PC-3 (cell line): ENCODE data around the gene BCAS1. TPM values are rescaled to one million over a fixed set of nuclear protein-coding genes. Genes with fewer than 3 reads are reported as not detected.

Source experiments
- ATAC-seq: fragments of 200-7000 bp; cut with Tn5 transposase; 2 replicates; pipeline ENCODE4 v1.9.1; 2020; ENCODE audit warnings: mild to moderate bottlenecking, moderate library complexity
- BruUV-seq: library from RNA; stranded (reverse); fragments of 400-500 nt; replicated peaks from 2 replicates; lab custom pipeline; 2021; lab: Mats Ljungman, UMichigan
- CTCF ChIA-PET: fragments of 300-600 bp; sonication (Branson Sonifier 250); formaldehyde crosslinking; loops from one replicate; lab custom pipeline; 2022; ENCODE audit warnings: antibody characterized with exemption; lab: Charles Lee
- POLR2A ChIA-PET: fragments of 300-600 bp; sonication (Branson Sonifier 250); formaldehyde crosslinking; loops from one replicate; lab custom pipeline; 2022; ENCODE audit warnings: antibody characterized with exemption; ENCODE audit not compliant: unreplicated experiment; lab: Charles Lee
- DNase-seq: peaks from one replicate; pipeline ENCODE4 v3.0.0-alpha.2; 2015
- H2AFZ ChIP-seq: fragments of 300-600 bp; sonication (generic); 2 replicates; pipeline ENCODE4 v1.6.0; 2016; ENCODE audit warnings: antibody characterized with exemption, low read length
- H3F3A ChIP-seq: fragments of 300-600 bp; sonication (generic); one replicate; pipeline ENCODE4 v1.6.0; 2017; ENCODE audit warnings: antibody characterized with exemption, low read length, control low read depth, mild to moderate bottlenecking; ENCODE audit not compliant: unreplicated experiment
- H3K27ac ChIP-seq: fragments of 300-600 bp; sonication (generic); 2 replicates; pipeline ENCODE4 v1.5.1; 2016; ENCODE audit warnings: mild to moderate bottlenecking, low read length
- H3K27me3 ChIP-seq: fragments of 300-600 bp; sonication (generic); 2 replicates; pipeline ENCODE4 v1.6.1; 2016; ENCODE audit warnings: low read length, mixed read lengths
- H3K36me3 ChIP-seq: fragments of 300-600 bp; sonication (generic); 2 replicates; pipeline ENCODE4 v1.6.1; 2016; ENCODE audit warnings: low read depth, mixed run types, low read length, mixed read lengths
- H3K4me1 ChIP-seq: fragments of 300-600 bp; sonication (generic); 2 replicates; pipeline ENCODE4 v1.5.1; 2016; ENCODE audit warnings: low read length; ENCODE audit not compliant: insufficient read depth
- H3K4me2 ChIP-seq: fragments of 300-600 bp; sonication (generic); 2 replicates; pipeline ENCODE4 v1.6.0; 2016; ENCODE audit warnings: low read length
- H3K4me3 ChIP-seq: fragments of 300-600 bp; sonication (generic); 2 replicates; pipeline ENCODE4 v1.5.1; 2016; ENCODE audit warnings: mild to moderate bottlenecking, low read length, mixed read lengths
- H3K79me2 ChIP-seq: fragments of 300-600 bp; sonication (generic); 2 replicates; pipeline ENCODE4 v1.6.1; 2017; ENCODE audit warnings: low read length, mixed read lengths
- H3K9ac ChIP-seq: fragments of 300-600 bp; sonication (generic); 2 replicates; pipeline ENCODE4 v1.6.0; 2016; ENCODE audit warnings: mild to moderate bottlenecking, low read length
- H3K9me2 ChIP-seq: fragments of 300-600 bp; sonication (generic); replicated peaks from 2 replicates; pipeline ENCODE4 v1.6.1; 2016; ENCODE audit warnings: mixed run types, low read length, mixed read lengths
- H3K9me3 ChIP-seq: fragments of 300-600 bp; sonication (generic); 2 replicates; pipeline ENCODE4 v1.6.1; 2016; ENCODE audit warnings: low read length, mixed read lengths
- H4K20me1 ChIP-seq: fragments of 300-600 bp; sonication (generic); 2 replicates; pipeline ENCODE4 v1.6.1; 2016; ENCODE audit warnings: low read length, mixed read lengths
- CTCF ChIP-seq: fragments of 300-600 bp; sonication (generic); conservative IDR thresholded peaks from 2 replicates; pipeline ENCODE4 v1.5.1; 2017; ENCODE audit warnings: antibody characterized with exemption, low read depth, mild to moderate bottlenecking, low read length
- EZH2 ChIP-seq: fragments of 300-600 bp; sonication (generic); IDR thresholded peaks from one replicate; pipeline ENCODE4 v1.6.1; 2017; ENCODE audit warnings: antibody characterized with exemption, mild to moderate bottlenecking, low read length; ENCODE audit not compliant: unreplicated experiment
- EZH2phosphoT487 ChIP-seq: fragments of 300-600 bp; sonication (generic); IDR thresholded peaks from 2 replicates; pipeline ENCODE4 v1.6.1; 2018; ENCODE audit warnings: mild to moderate bottlenecking, antibody characterized with exemption, low read length, borderline replicate concordance
- intact Hi-C: fragments of 100-400 bp; cut with micrococcal nuclease; formaldehyde crosslinking; loops from 2 replicates; pipeline ENCODE4 v1.9.0; 2023
- total RNA-seq: library from RNA; depleted of rRNA; stranded (reverse); fragments of >200 nt; gene quantifications from 2 replicates; pipeline ENCODE4 v1.2.3, GENCODE V29; 2014

BCAS1 gene
- total RNA-seq, 1 experiment from 2014 or later: 0.18 TPM

DNA sequence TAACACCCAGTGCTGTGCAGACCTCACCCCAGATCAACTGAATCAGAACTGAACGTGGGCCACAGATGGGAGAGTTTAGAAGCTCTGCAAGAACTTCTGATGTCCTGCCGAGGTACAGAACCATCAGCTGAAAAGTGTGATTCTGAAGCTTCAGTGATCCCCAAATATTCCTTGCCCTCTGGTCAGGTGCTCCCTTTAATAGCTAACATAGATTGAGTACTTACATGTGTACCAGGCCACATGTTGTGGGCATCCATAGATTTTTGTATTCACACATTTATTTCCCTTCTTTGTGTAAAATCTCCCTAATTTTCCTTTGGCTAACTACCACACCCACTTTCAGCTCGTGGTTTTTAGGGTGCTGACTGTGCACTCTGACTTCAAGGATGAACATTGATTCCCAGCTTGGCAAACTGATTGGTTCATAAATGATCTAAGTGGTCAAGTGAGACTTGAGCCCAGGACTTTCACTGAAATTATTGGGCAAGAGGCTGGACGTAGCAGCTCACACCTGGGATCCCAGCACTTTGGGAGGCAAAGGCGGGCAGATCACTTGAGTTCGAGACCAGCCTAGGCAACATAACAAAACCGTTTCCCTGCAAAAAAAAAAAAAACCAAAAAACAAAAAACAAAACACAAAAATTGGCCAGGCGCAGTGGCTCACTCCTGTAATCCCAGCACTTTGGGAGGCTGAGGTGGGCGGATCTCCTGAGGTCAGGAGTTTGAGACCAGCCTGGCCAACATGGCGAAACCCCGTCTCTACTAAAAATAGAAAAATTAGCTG, 162.2 kb downstream of the BCAS1 start:
- no peak for ATAC-seq
- intact Hi-C loops: loop anchor here (1.0 to 2.0 kb wide), 3 partner anchors 9 to 79 kb away; no protein-coding TSS in a partner anchor
- H3K9ac ChIP-seq: peak overlapping the region; percentile 69; the same call in 1 of the 2 replicates
- no peaks in the 10 kb centered on the region for H3K79me2 ChIP-seq
- H4K20me1 ChIP-seq: no peaks in the 10 kb centered on the region
- no peak overlapping the region for H3K4me2 ChIP-seq
- no TSS peak for BruUV-seq
- H3K9me2 ChIP-seq: no peaks in the 10 kb centered on the region
- no peaks in the 10 kb centered on the region for H3K36me3 ChIP-seq
- H3K4me1 ChIP-seq: peaks cover 37% of the 10 kb centered on the region
- no peak for DNase-seq
- H3F3A ChIP-seq: peaks cover 5% of the 10 kb centered on the region
- H3K27ac ChIP-seq: peak overlapping the region; percentile 91
- no peak for TF ChIP-seq CTCF
- TF ChIP-seq EZH2: no peak
- no peak for TF ChIP-seq EZH2phosphoT487
- H3K9me3 ChIP-seq: no peaks in the 10 kb centered on the region
- ChIA-PET CTCF (interaction anchor here (0.6 kb wide), 1 partner anchor 172 kb away, joined by 4 read pairs; no protein-coding TSS in a partner anchor), POLR2A (no interaction called here)
- H3K27me3 ChIP-seq: no peaks in the 10 kb centered on the region
- no peak overlapping the region for H3K4me3 ChIP-seq
- H2AFZ ChIP-seq: no peak overlapping the region

- Histone ChIP-seq H3K27me3 (no peaks in the 10 kb centered on the region), H3K9ac (peak overlapping the region; percentile 11), H3K27ac (peak overlapping the region; percentile 91), H3K36me3 (no peaks in the 10 kb centered on the region), H3K4me1 (peaks cover 51% of the 10 kb centered on the region), H2AFZ (no peak overlapping the region), H3K4me3 (no peak overlapping the region), H3K79me2 (no peaks in the 10 kb centered on the region), H4K20me1 (no peaks in the 10 kb centered on the region), H3K4me2 (peak overlapping the region; percentile 76), H3F3A (peaks cover 16% of the 10 kb centered on the region), H3K9me2 (no peaks in the 10 kb centered on the region), H3K9me3 (no peaks in the 10 kb centered on the region)
- DNase-seq (no peak), ATAC-seq (no peak)
- no TSS peak for BruUV-seq
- no peak for TF ChIP-seq EZH2
- no peak for TF ChIP-seq EZH2phosphoT487
- TF ChIP-seq CTCF: no peak
- intact Hi-C loops: loop anchor here (2.0 kb wide), 2 partner anchors 33 to 77 kb away; no protein-coding TSS in a partner anchor
- ChIA-PET CTCF (no interaction called here), POLR2A (interaction anchor here (0.6 kb wide), 1 partner anchor 310 kb away, joined by 3 read pairs; no protein-coding TSS in a partner anchor)
Measured at GRCh38 chr20:53905820-53906191, 164.6 kb downstream of the BCAS1 start.
